ENCODE results near the gene MAML2. TPM values are rescaled to one million over a fixed set of nuclear protein-coding genes. Genes with fewer than 3 reads are reported as not detected.

MAML2 gene
- total RNA-seq, 2 experiments from 2014 or later: 14.7 to 15.5 TPM

DNA sequence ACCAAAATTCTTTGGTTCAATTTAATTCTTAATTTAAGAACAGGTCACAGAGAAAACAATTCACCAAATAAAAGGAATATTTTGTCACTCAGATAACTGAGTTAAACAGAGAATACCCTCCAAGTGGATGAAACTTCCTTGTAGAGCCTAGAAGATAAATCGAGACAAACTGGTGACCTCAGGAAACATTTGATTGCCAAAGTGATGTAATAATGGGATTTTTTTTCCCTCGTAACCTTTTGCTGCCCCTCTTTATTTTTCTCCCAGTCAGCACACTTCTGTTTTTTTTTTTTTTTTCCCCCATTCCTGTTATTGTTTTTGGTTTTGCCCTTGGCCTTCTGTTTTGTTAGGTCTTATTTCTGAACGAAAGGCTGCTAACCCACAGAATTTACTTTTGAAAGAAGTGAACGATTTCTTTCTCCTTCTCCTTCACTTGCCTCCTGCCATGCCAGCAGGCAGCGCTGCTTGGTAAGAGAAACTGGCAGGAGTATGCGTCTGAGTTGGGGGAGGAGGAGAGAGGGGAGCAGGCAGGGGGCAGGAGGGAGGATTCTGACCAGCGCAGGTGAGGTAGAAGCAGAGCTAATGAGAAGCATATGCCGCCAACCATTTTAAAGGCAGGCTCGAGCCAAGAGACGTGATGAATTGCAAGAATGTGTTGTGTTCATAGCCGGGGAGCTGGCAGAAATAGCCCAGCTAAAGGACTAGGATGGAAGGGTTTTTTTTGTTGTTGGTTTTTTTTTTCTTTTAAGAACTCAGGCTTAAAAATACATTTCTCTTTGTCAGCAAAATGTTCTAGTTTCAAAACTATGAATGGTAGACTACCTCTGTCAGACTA, 297.2 kb downstream of the MAML2 start:
- DNase-seq (no peak), ATAC-seq (no peak)
- POLR2A ChIA-PET: no interaction called here
- Mint-ChIP-seq H3K27me3 (ENCODE audit: low read depth) (no peaks in the 10 kb centered on the region), H3K36me3 (ENCODE audit: low read depth) (peaks cover 18% of the 10 kb centered on the region), H3K4me3 (no peak overlapping the region), H3K4me1 (ENCODE audit: low read depth) (peaks cover 16% of the 10 kb centered on the region), H3K9me3 (ENCODE audit: insufficient read depth) (no peaks in the 10 kb centered on the region), H3K27ac (no peak overlapping the region)
- CTCF ChIA-PET: interaction anchor here (1.0 kb wide), 1 partner anchor 298 kb away, joined by 3 read pairs; no protein-coding TSS in a partner anchor

DNA sequence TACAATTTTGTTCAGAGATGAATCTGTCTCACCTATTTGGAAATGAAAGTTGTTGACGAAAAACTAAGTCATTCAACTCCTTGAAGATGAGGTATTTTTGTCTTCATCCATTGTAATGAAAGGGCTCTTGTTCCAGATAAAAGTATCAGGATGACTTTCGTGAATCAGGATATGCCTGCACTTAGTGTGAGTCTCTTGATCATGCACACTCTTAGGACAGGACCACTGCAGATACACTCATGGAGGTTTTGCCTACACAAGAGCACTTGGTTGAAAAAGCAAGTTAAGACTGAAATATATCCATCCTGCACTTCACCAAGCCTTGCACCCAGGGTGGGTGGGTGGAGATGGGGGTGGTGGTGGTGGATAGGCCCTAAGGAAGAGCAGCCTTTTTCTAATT, 298.2 kb downstream of the MAML2 start:
- CTCF ChIA-PET: no interaction called here
- peaks cover 16% of the 10 kb centered on the region for H3K4me1 Mint-ChIP-seq (ENCODE audit: low read depth)
- ATAC-seq (no peak), DNase-seq (no peak)
- peaks cover 17% of the 10 kb centered on the region for H3K36me3 Mint-ChIP-seq (ENCODE audit: low read depth)
- no peaks in the 10 kb centered on the region for H3K27me3 Mint-ChIP-seq (ENCODE audit: low read depth)
- no peaks in the 10 kb centered on the region for H3K9me3 Mint-ChIP-seq (ENCODE audit: insufficient read depth)
- POLR2A ChIA-PET: interaction anchor here (0.7 kb wide), 1 partner anchor 20 kb away, joined by 3 read pairs; no protein-coding TSS in a partner anchor
- no peak overlapping the region for H3K4me3 Mint-ChIP-seq
- H3K27ac Mint-ChIP-seq: no peak overlapping the region

DNA sequence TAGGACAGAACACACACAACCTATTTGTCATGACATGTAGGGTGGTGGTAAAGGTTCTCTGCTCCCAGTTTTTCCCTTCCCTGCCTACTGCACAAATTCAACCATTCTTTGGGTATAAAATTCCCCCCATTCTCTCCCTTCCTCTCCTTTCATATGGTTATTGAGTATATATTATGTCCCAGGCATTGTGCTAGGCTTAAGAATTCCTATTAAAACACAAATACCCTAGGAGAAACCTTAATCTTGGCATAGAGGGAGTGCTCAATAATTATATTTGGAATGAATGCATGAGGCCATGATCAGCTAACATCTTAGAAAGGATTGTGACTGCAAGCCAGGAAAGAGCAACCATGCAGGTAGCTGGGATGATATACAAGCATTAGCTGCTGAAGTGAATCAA, 298.7 kb downstream of the MAML2 start:
- Mint-ChIP-seq H3K4me1 (ENCODE audit: low read depth) (peaks cover 16% of the 10 kb centered on the region), H3K27ac (no peak overlapping the region), H3K27me3 (ENCODE audit: low read depth) (no peaks in the 10 kb centered on the region), H3K4me3 (no peak overlapping the region), H3K9me3 (ENCODE audit: insufficient read depth) (no peaks in the 10 kb centered on the region), H3K36me3 (ENCODE audit: low read depth) (peaks cover 17% of the 10 kb centered on the region)
- no peak for DNase-seq
- ChIA-PET CTCF (no interaction called here), POLR2A (interaction anchor here (0.7 kb wide), 1 partner anchor 20 kb away, joined by 3 read pairs; no protein-coding TSS in a partner anchor)
- no peak for ATAC-seq

DNA sequence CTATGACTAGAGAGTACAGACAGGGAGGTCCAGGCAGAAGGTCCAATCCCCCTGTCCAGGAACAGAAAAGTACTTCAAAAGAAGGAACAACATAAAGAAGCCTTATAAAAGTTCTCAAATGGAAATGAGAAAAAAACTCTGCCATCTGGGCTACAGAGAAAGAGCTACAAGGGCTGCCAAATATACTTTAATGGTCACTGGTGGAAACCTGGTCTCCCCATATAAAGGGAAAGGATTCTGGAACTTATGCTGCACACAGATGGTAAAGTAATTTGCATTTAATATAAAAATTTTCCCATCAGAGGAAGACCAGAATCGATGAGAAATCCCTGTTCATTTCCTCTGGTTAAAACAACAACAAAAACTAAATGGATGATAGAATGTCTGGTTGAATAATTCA, 299.7 kb downstream of the MAML2 start:
- no peak overlapping the region for H3K27ac Mint-ChIP-seq
- peaks cover 16% of the 10 kb centered on the region for H3K4me1 Mint-ChIP-seq (ENCODE audit: low read depth)
- POLR2A ChIA-PET: no interaction called here
- ATAC-seq: no peak
- H3K27me3 Mint-ChIP-seq (ENCODE audit: low read depth): no peaks in the 10 kb centered on the region
- no peak overlapping the region for H3K4me3 Mint-ChIP-seq
- CTCF ChIA-PET: interaction anchor here (0.7 to 1.2 kb wide), 2 partner anchors 12 to 244 kb away, joined by 3 to 7 read pairs; no protein-coding TSS in a partner anchor
- H3K9me3 Mint-ChIP-seq (ENCODE audit: insufficient read depth): no peaks in the 10 kb centered on the region
- DNase-seq: no peak
- peaks cover 17% of the 10 kb centered on the region for H3K36me3 Mint-ChIP-seq (ENCODE audit: low read depth)

DNA sequence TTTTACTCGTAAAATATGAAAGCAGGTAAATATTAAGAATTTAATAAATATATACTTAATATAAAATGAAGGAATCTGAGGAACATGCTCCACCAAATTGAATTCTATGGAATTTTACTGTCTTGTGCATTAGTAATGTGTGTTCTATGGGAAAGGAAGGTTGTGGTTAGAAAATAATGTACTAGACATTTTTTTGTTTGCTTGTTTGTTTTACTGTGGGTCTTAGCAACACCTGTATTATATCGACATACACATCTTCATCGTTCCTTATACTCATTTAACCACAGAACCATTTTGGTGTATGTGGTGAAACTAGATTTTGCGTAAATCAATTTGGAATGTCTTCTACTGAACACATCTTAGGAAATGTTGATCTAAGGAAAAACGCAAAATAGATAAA, 304.9 kb downstream of the MAML2 start:
- Mint-ChIP-seq H3K9me3 (ENCODE audit: insufficient read depth) (no peaks in the 10 kb centered on the region), H3K4me1 (ENCODE audit: low read depth) (no peaks in the 10 kb centered on the region), H3K27ac (no peak overlapping the region), H3K36me3 (ENCODE audit: low read depth) (peaks cover 14% of the 10 kb centered on the region), H3K4me3 (no peak overlapping the region), H3K27me3 (ENCODE audit: low read depth) (no peaks in the 10 kb centered on the region)
- ChIA-PET POLR2A (no interaction called here), CTCF (interaction anchor here (1.0 to 1.3 kb wide), 2 partner anchors 17 to 305 kb away, joined by 3 to 6 read pairs; partner anchors contain the start of gene MAML2)
- no peak for DNase-seq
- ATAC-seq: no peak

DNA sequence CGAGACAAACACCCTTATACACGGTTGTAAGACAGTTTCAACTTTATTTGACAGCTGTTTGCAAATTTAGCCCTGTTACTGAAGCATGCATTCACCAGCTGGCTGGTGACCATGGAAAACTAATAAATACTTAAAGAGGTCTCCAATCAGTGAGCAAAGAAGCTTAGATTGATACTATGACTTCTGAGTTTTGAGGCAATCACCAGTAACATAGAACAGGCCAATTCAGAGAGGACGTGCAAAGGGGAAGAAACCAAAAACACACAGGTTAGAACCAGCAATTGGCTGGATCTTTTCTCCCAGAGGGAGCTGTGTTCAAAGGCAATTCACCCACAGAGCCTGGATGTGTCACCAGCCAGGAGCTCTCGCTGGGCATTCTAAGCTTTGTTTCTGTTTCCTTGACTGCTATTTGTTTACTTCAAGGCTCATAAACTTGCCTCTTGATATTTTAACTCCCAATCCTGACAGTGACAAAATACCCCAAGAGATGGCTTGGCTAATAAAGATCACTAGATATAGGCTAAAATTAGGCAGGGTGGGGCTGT, 305.5 kb downstream of the MAML2 start:
- Mint-ChIP-seq H3K4me1 (ENCODE audit: low read depth) (no peaks in the 10 kb centered on the region), H3K27me3 (ENCODE audit: low read depth) (no peaks in the 10 kb centered on the region), H3K27ac (no peak overlapping the region), H3K9me3 (ENCODE audit: insufficient read depth) (no peaks in the 10 kb centered on the region), H3K36me3 (ENCODE audit: low read depth) (peaks cover 14% of the 10 kb centered on the region), H3K4me3 (no peak overlapping the region)
- DNase-seq (no peak), ATAC-seq (no peak)
- CTCF ChIA-PET: interaction anchor here (1.0 to 1.3 kb wide), 2 partner anchors 18 to 306 kb away, joined by 3 to 6 read pairs; partner anchors contain the start of gene MAML2
- POLR2A ChIA-PET: no interaction called here

DNA sequence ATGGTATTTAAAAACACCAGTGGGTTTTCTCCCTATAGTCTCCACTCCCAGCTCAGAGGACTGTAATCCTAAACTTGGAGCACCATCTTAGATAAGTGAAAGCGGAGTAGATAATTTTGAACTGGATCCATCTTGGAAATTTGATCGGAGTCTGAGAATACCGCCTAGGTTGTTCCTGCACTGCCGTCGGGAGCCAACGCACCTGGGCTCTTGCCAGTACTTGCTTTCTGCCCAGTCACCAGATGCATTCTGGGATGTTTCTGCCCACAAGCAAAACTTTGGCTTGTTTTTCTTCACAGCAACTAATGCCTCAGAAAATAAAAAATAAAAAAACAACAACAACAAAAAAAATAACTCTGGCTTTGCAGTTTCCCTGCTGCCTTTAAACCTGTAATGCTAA, 306.1 kb downstream of the MAML2 start:
- Mint-ChIP-seq H3K36me3 (ENCODE audit: low read depth) (peaks cover 12% of the 10 kb centered on the region), H3K27me3 (ENCODE audit: low read depth) (no peaks in the 10 kb centered on the region), H3K27ac (no peak overlapping the region), H3K4me1 (ENCODE audit: low read depth) (no peaks in the 10 kb centered on the region), H3K9me3 (ENCODE audit: insufficient read depth) (no peaks in the 10 kb centered on the region), H3K4me3 (no peak overlapping the region)
- no peak for ATAC-seq
- ChIA-PET CTCF (interaction anchor here (1.0 to 1.3 kb wide), 2 partner anchors 18 to 306 kb away, joined by 3 to 6 read pairs; partner anchors contain the start of gene MAML2), POLR2A (no interaction called here)
- no peak for DNase-seq

DNA sequence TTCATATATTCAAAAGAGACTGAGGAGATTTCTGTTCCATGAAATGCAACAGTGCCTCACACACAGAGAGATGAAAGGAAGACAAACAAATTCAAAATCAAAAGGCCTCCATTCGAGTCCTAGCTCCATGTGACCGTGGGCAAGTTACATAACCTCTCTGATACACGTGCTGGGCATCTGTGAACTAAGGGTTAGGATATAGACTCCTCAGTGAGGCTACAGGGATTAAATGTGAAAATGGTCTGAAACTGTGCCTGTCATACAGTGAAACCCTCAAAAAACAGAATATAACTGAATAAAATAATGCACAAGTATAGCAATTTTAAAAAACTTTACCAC, 307.3 kb downstream of the MAML2 start:
- no peak for ATAC-seq
- no peak for DNase-seq
- no peaks in the 10 kb centered on the region for H3K27me3 Mint-ChIP-seq (ENCODE audit: low read depth)
- POLR2A ChIA-PET: no interaction called here
- no peak overlapping the region for H3K27ac Mint-ChIP-seq
- no peaks in the 10 kb centered on the region for H3K4me1 Mint-ChIP-seq (ENCODE audit: low read depth)
- CTCF ChIA-PET: interaction anchor here (1.3 kb wide), 1 partner anchor 13 kb away, joined by 4 read pairs; no protein-coding TSS in a partner anchor
- H3K36me3 Mint-ChIP-seq (ENCODE audit: low read depth): peaks cover 8% of the 10 kb centered on the region
- no peak overlapping the region for H3K4me3 Mint-ChIP-seq
- H3K9me3 Mint-ChIP-seq (ENCODE audit: insufficient read depth): no peaks in the 10 kb centered on the region

DNA sequence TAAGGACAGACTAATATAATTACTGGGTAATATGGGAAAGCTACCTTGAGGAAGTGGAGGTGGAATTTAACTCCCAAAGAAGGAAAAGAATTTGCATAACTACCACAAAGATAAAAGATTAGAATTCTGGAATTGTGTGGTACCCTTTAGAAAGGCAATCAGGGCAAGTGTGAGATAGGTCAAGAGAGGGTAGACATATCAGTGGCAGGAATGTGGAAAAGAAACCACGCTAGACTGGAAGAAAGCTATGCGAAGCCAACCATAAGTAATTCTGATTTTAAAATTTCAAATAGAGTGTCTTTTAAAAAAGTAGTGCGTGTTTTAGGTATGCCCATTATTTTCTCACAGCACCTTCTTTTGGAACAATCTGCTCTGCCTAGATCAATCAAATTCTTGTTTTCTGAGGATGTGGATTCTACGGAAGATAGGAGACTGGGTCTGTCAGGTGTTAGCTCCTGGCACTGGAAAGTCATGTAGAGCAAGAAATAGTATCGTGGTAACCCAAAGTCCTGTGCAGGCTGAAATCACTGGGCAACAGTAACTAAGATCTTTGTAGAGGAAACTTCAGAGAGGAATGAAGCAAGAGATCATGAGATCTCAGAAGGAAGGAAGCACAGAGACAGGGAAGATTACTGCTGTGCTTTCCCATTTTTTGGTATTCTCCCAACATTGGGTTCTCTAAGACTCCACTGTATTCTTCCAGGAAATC, 307.8 kb downstream of the MAML2 start:
- CTCF ChIA-PET: interaction anchor here (1.1 to 1.3 kb wide), 3 partner anchors 12 to 21 kb away, joined by 3 to 4 read pairs (median 4); no protein-coding TSS in a partner anchor
- Mint-ChIP-seq H3K36me3 (ENCODE audit: low read depth) (peaks cover 8% of the 10 kb centered on the region), H3K4me3 (no peak overlapping the region), H3K27me3 (ENCODE audit: low read depth) (no peaks in the 10 kb centered on the region), H3K9me3 (ENCODE audit: insufficient read depth) (no peaks in the 10 kb centered on the region), H3K27ac (no peak overlapping the region), H3K4me1 (ENCODE audit: low read depth) (no peaks in the 10 kb centered on the region)
- POLR2A ChIA-PET: no interaction called here
- DNase-seq (no peak), ATAC-seq (no peak)

DNA sequence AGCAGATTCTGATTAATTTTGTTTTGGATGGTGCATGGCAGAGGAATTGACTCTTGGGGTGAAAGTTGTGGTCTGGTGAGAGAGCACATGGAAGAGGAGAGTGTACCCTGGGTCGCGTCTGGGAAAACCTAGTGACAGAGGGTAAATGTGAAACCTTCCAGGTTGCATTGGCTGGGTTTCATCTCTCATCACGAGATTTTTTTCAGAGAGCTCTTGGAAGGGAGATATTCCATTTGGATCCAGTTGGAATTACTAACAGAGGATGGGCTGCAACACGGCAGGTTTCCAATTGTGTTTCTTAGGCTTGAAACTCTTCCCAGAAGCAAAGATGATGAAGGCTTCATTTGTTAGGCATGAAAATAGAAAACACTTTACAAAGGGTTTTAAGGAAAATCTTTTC, 309.4 kb downstream of the MAML2 start:
- Mint-ChIP-seq H3K4me1 (ENCODE audit: low read depth) (peaks cover 2% of the 10 kb centered on the region), H3K9me3 (ENCODE audit: insufficient read depth) (no peaks in the 10 kb centered on the region), H3K27ac (no peak overlapping the region), H3K27me3 (ENCODE audit: low read depth) (no peaks in the 10 kb centered on the region), H3K36me3 (ENCODE audit: low read depth) (peaks cover 8% of the 10 kb centered on the region), H3K4me3 (no peak overlapping the region)
- ChIA-PET CTCF (interaction anchor here (1.2 to 2.6 kb wide), 2 partner anchors 13 to 21 kb away, joined by 4 to 6 read pairs; no protein-coding TSS in a partner anchor), POLR2A (no interaction called here)
- ATAC-seq (no peak), DNase-seq (no peak)

DNA sequence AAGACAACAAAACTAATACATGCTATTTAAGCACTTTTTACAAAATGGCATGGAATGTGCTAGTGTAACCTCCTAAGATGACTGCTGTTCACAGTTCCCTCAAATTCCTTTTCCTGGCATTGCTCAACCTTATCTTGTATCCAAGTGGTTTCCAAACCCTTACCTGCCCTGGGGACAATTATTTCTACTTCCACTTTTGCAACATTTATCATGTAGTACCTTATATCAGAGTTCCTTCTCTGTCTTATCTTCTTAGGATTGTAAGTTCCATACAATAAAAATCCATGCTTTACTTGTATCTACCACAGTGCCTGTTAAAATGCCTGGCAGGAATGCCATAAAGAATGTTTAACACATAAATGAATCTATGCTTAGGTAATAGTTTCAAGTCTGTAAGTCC, 309.9 kb downstream of the MAML2 start:
- Mint-ChIP-seq H3K27me3 (ENCODE audit: low read depth) (no peaks in the 10 kb centered on the region), H3K27ac (no peak overlapping the region), H3K9me3 (ENCODE audit: insufficient read depth) (no peaks in the 10 kb centered on the region), H3K36me3 (ENCODE audit: low read depth) (peaks cover 8% of the 10 kb centered on the region), H3K4me3 (no peak overlapping the region), H3K4me1 (ENCODE audit: low read depth) (peaks cover 2% of the 10 kb centered on the region)
- ChIA-PET CTCF (interaction anchor here (2.6 kb wide), 1 partner anchor 22 kb away, joined by 6 read pairs; no protein-coding TSS in a partner anchor), POLR2A (no interaction called here)
- DNase-seq: no peak
- no peak for ATAC-seq

DNA sequence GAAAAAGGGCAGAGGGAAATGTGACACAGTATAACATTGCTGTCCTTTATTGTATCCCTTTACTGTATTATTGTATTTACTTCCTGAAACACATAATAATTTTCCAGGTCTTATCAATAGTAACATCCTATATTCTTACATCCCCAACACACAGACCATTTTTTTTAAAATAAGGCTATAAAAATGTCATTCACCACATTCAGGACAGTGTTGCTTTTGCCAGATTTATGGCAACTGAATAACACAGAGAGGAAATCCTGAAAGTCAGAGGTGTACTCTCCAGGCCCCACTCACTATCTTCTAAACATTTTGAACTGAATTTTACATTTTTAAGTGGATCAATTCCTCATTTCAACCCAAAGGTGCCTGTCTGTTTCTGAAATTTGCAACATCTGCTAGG, 314.2 kb downstream of the MAML2 start:
- ATAC-seq: no peak
- Mint-ChIP-seq H3K27ac (no peak overlapping the region), H3K4me3 (no peak overlapping the region), H3K36me3 (ENCODE audit: low read depth) (peaks cover 8% of the 10 kb centered on the region), H3K27me3 (ENCODE audit: low read depth) (no peaks in the 10 kb centered on the region), H3K4me1 (ENCODE audit: low read depth) (peaks cover 16% of the 10 kb centered on the region), H3K9me3 (ENCODE audit: insufficient read depth) (no peaks in the 10 kb centered on the region)
- DNase-seq: no peak
- POLR2A ChIA-PET: no interaction called here
- CTCF ChIA-PET: no interaction called here

Data from activated CD8-positive, alpha-beta T cell treated with anti-CD3 and anti-CD28 coated beads, Interleukin-2, amount 10 ng/mL, durations not matched to agents 7 days and 5 days (primary cell).